K562 (cell line): Measurements from ENCODE around the gene FUT8. TPM values are rescaled to one million over a fixed set of nuclear protein-coding genes. Genes with fewer than 3 reads are reported as not detected.

Source experiments
- ARID1B ChIP-seq: fragments of 450-650 bp; IDR thresholded peaks from 2 replicates; pipeline ENCODE4 v1.6.1; 2016; ENCODE audit warnings: antibody characterized with exemption, mild to moderate bottlenecking, inconsistent platforms
- BCL6 ChIP-seq: fragments of 250-450 bp; sonication (Bioruptor Pico); IDR thresholded peaks from 2 replicates; pipeline ENCODE4 v1.4.0; 2020
- CHD2 ChIP-seq: IDR thresholded peaks from 2 replicates; pipeline ENCODE4 v1.6.1; 2011; ENCODE audit warnings: low read depth, low read length
- CHD4 ChIP-seq: fragments of 200-600 bp; sonication (generic); IDR thresholded peaks from 3 replicates; pipeline ENCODE4 v1.6.1; 2012; ENCODE audit warnings: low read depth, mild to moderate bottlenecking, mixed read lengths, low read length, inconsistent platforms; ENCODE audit not compliant: insufficient read depth, insufficient replicate concordance, poor library complexity, severe bottlenecking
- ESRRA ChIP-seq: fragments of 450-650 bp; IDR thresholded peaks from 2 replicates; pipeline ENCODE4 v1.6.1; 2014; ENCODE audit warnings: low read depth, mild to moderate bottlenecking, moderate library complexity, borderline replicate concordance
- HNRNPLL ChIP-seq: fragments of 200-400 bp; formaldehyde crosslinking; IDR thresholded peaks from 2 replicates; pipeline ENCODE4 v1.6.1; 2017; ENCODE audit warnings: low read length, low read depth, mild to moderate bottlenecking; ENCODE audit not compliant: poor library complexity, severe bottlenecking
- ILF3 ChIP-seq: fragments of 450-650 bp; IDR thresholded peaks from 2 replicates; pipeline ENCODE4 v1.6.1; 2018; ENCODE audit warnings: antibody characterized with exemption, mild to moderate bottlenecking, moderate library complexity, borderline replicate concordance
- ZNF318 ChIP-seq, 2 experiments: fragments of 450-650 bp; IDR thresholded peaks; 2 replicates each; pipeline ENCODE4 v1.6.1; 2016; ENCODE audit warnings: mild to moderate bottlenecking in 2 of 2, borderline replicate concordance in 1 of 2, low read depth in 1 of 2, moderate library complexity in 1 of 2
- ZNF398 ChIP-seq: fragments of 250-450 bp; sonication (Bioruptor Pico); IDR thresholded peaks from 2 replicates; pipeline ENCODE4 v1.8.0; 2021; ENCODE audit warnings: moderate library complexity, mild to moderate bottlenecking, inconsistent platforms
- polyA plus RNA-seq, 8 experiments: library from polyadenylated mRNA; depleted of rRNA in 4 of 8; stranded (reverse) in 5 of 8; unstranded in 3 of 8; fragments of >200 nt; fragmentation: Nextera tagmentation in 2 of 8; fragmentation: Illumina TruSeq in 1 of 8; extraction: Ambion mirVana in 2 of 8; extraction: Trizol in 1 of 8; gene quantifications; 2 replicates each; pipeline versions ENCODE4 v1.2.1 to v1.2.3, GENCODE V29; 2011 to 2014; ENCODE audit warnings: inconsistent platforms in 1 of 8, missing spikeins in 1 of 8
- total RNA-seq, 7 experiments: library from RNA; depleted of rRNA in 6 of 7; stranded (reverse); fragments of >200 nt in 6 of 7; fragmentation: Illumina TruSeq in 2 of 7; extraction: Trizol in 2 of 7; gene quantifications; 2 replicates each; pipeline versions ENCODE4 v1.2.1 to v1.2.3, GENCODE V29; 2011 to 2021; ENCODE audit warnings: low replicate concordance in 1 of 7

FUT8 gene
- total and polyA plus RNA-seq, 9 of the 15 experiments (the other 6 are each of a cell fraction or from before 2014, with no cell fraction given), result 4.1 to 15.2 (median 7.8) TPM

GRCh38 chr14:65411656-65412031, 886 bp upstream of the FUT8 start (continued):
- no peak for TF ChIP-seq ILF3
- TF ChIP-seq ESRRA, result no peak
- peak; percentile 42; the same call in 1 of the 2 replicates for TF ChIP-seq CHD2
- TF ChIP-seq CHD4, result no peak
- no peak for TF ChIP-seq ARID1B
- TF ChIP-seq HNRNPLL, result no peak
- TF ChIP-seq ZNF398 (CRISPR knock-in tag), result no peak
- no peak for TF ChIP-seq BCL6 (CRISPR knock-in tag)
- TF ChIP-seq ZNF318 (IDR thresholded peaks at IDR 0.05; ENCODE audit: borderline replicate concordance in 1 of 2, low read depth in 1 of 2), result no peak
